ENCODE measurements around the gene RNF149.
"Not testable (repeated sequence)": the region's sequence is repeated elsewhere in the genome, so short reads cannot be mapped to it uniquely, and the experiment has no call there.

Gene RNF149

GRCh38 chr2:101255501-101255900 is 53.0 kb downstream of the RNF149 start:
- no peak for DNase-seq (ENCODE audit: low read depth)

GRCh38 chr2:101253703-101254450 is 54.6 kb downstream of the RNF149 start:
- no peak for DNase-seq (ENCODE audit: low read depth)

GRCh38 chr2:101253013-101253702 is 55.3 kb downstream of the RNF149 start:
- DNase-seq (ENCODE audit: low read depth) = peak; percentile 65

GRCh38 chr2:101252408-101253012 is 56.0 kb downstream of the RNF149 start, which contains the start of gene CNOT11:
TSS of gene CNOT11 (plus strand) at chr2:101252886. CDS start at chr2:101252965, 79 bp downstream.
- peak; percentile 99 for DNase-seq (ENCODE audit: low read depth)

GRCh38 chr2:101251844-101252407 is 56.6 kb downstream of the RNF149 start:
- DNase-seq (ENCODE audit: low read depth) = no peak

- not testable (repeated sequence) for DNase-seq (ENCODE audit: low read depth)
Measured at GRCh38 chr2:101251246-101251781, 57.2 kb downstream of the RNF149 start.

- no peak for DNase-seq (ENCODE audit: low read depth)
Measured at GRCh38 chr2:101249826-101250225, 58.7 kb downstream of the RNF149 start.

- not testable (repeated sequence) for DNase-seq (ENCODE audit: low read depth)
Measured at GRCh38 chr2:101248756-101249155, 59.7 kb downstream of the RNF149 start.

- DNase-seq (ENCODE audit: low read depth) = not testable (repeated sequence)
Measured at GRCh38 chr2:101245468-101245867, 63.0 kb downstream of the RNF149 start.

GRCh38 chr2:101244899-101245298 is 63.6 kb downstream of the RNF149 start:
- not testable (repeated sequence) for DNase-seq (ENCODE audit: low read depth)

- DNase-seq (ENCODE audit: low read depth) = not testable (repeated sequence)
Measured at GRCh38 chr2:101244373-101244772, 64.1 kb downstream of the RNF149 start.

GRCh38 chr2:101241158-101241557 is 67.3 kb downstream of the RNF149 start:
- DNase-seq (ENCODE audit: low read depth) = no peak

- not testable (repeated sequence) for DNase-seq (ENCODE audit: low read depth)
Measured at GRCh38 chr2:101240694-101241093, 67.8 kb downstream of the RNF149 start.

GRCh38 chr2:101239760-101240118 is 68.8 kb downstream of the RNF149 start:
- DNase-seq (ENCODE audit: low read depth) = not testable (repeated sequence)

- DNase-seq (ENCODE audit: low read depth) = no peak
Measured at GRCh38 chr2:101238930-101239759, 69.4 kb downstream of the RNF149 start.

- DNase-seq (ENCODE audit: low read depth) = not testable (repeated sequence)
Measured at GRCh38 chr2:101237944-101238343, 70.6 kb downstream of the RNF149 start.

GRCh38 chr2:101235956-101236355 is 72.5 kb downstream of the RNF149 start:
- DNase-seq (ENCODE audit: low read depth) = not testable (repeated sequence)

GRCh38 chr2:101234169-101234938 is 74.1 kb downstream of the RNF149 start:
- DNase-seq (ENCODE audit: low read depth) = no peak

- no peak for DNase-seq (ENCODE audit: low read depth)
Measured at GRCh38 chr2:101232770-101233169, 75.7 kb downstream of the RNF149 start.

GRCh38 chr2:101231937-101232730 is 76.4 kb downstream of the RNF149 start:
- no peak for DNase-seq (ENCODE audit: low read depth)
